GM19023 (cell line): ENCODE results near the gene A1CF.
"Not testable (repeated sequence)": the region's sequence is repeated elsewhere in the genome, so short reads cannot be mapped to it uniquely, and the experiment has no call there.

Experiments
- ATAC-seq: cut with Tn5 transposase; IDR thresholded peaks from one replicate; pipeline ENCODE4 v1.9.1; 2021; ENCODE audit warnings: mild to moderate bottlenecking, moderate library complexity; ENCODE audit not compliant: unreplicated experiment

The A1CF gene

GRCh38 chr10:50885097-50885859 lies at the start of gene A1CF:
Gene A1CF (minus strand): TSS chr10:50885627. CDS start chr10:50859940, 25,687 bp downstream.
- no peak for ATAC-seq

- no peak for ATAC-seq
Observed at GRCh38 chr10:50931948-50932431, 46.6 kb upstream of the A1CF start.

- ATAC-seq: no peak
Observed at GRCh38 chr10:50929670-50930069, 44.2 kb upstream of the A1CF start.

GRCh38 chr10:50928190-50928552 lies 42.7 kb upstream of the A1CF start:
- ATAC-seq: no peak

- no peak for ATAC-seq
Observed at GRCh38 chr10:50927522-50928189, 42.2 kb upstream of the A1CF start.

GRCh38 chr10:50923471-50923870 lies 38.0 kb upstream of the A1CF start:
- ATAC-seq: not testable (repeated sequence)

GRCh38 chr10:50919010-50919409 lies 33.6 kb upstream of the A1CF start:
- ATAC-seq: no peak

- no peak for ATAC-seq
Observed at GRCh38 chr10:50918529-50918928, 33.1 kb upstream of the A1CF start.

GRCh38 chr10:50917486-50917885 lies 32.1 kb upstream of the A1CF start:
- ATAC-seq: no peak

GRCh38 chr10:50909334-50910014 lies 24.0 kb upstream of the A1CF start:
- no peak for ATAC-seq

- ATAC-seq: no peak
Observed at GRCh38 chr10:50908366-50908765, 22.9 kb upstream of the A1CF start.

GRCh38 chr10:50905797-50906196 lies 20.4 kb upstream of the A1CF start:
- ATAC-seq: not testable (repeated sequence)

- no peak for ATAC-seq
Observed at GRCh38 chr10:50896721-50897120, 11.3 kb upstream of the A1CF start.

GRCh38 chr10:50894312-50894711 lies 8.9 kb upstream of the A1CF start:
- ATAC-seq: no peak

- ATAC-seq: no peak
Observed at GRCh38 chr10:50892467-50892866, 7.0 kb upstream of the A1CF start.

- no peak for ATAC-seq
Observed at GRCh38 chr10:50884302-50884701, 1.1 kb downstream of the A1CF start.

GRCh38 chr10:50883629-50884028 lies 1.8 kb downstream of the A1CF start:
- ATAC-seq: no peak

GRCh38 chr10:50882540-50882983 lies 2.9 kb downstream of the A1CF start:
- no peak for ATAC-seq

- ATAC-seq: not testable (repeated sequence)
Observed at GRCh38 chr10:50881046-50881445, 4.4 kb downstream of the A1CF start.

GRCh38 chr10:50876429-50876828 lies 9.0 kb downstream of the A1CF start:
- no peak for ATAC-seq

GRCh38 chr10:50874723-50875122 lies 10.7 kb downstream of the A1CF start:
- ATAC-seq: no peak

- ATAC-seq: no peak
Observed at GRCh38 chr10:50866317-50866716, 19.1 kb downstream of the A1CF start.
